GM12878 (cell line): Measurements from ENCODE around the gene RPL36.

Experiments used
- CTCF ChIP-seq, 3 experiments: IDR thresholded peaks in 2 of 3; conservative IDR thresholded peaks in 1 of 3; 2 replicates each; pipeline ENCODE4 v1.5.1; 2011; ENCODE audit warnings: low read depth in 3 of 3, low read length in 3 of 3, mild to moderate bottlenecking in 3 of 3, control low read depth in 2 of 3, moderate library complexity in 2 of 3, inconsistent platforms in 1 of 3, mixed read lengths in 1 of 3; ENCODE audit not compliant: control insufficient read depth in 2 of 3, insufficient read depth in 1 of 3; ENCODE audit errors: extremely low read depth in 1 of 3
- ESRRA ChIP-seq: IDR thresholded peaks from 2 replicates; pipeline ENCODE4 v1.6.1; 2012; ENCODE audit warnings: mild to moderate bottlenecking, low read length, improper control_type of control experiment
- FOXK2 ChIP-seq: fragments of 450-650 bp; IDR thresholded peaks from 2 replicates; pipeline ENCODE4 v1.6.1; 2017; ENCODE audit warnings: mild to moderate bottlenecking, moderate library complexity
- HCFC1 ChIP-seq: fragments of 150-350 bp; IDR thresholded peaks from 2 replicates; pipeline ENCODE4 v1.6.1; 2014; ENCODE audit warnings: low read length
- POLR2AphosphoS2 ChIP-seq: IDR thresholded peaks from 2 replicates; pipeline ENCODE4 v1.6.1; 2011; ENCODE audit warnings: low read depth, mild to moderate bottlenecking, low read length, improper control_type of control experiment, moderate library complexity
- POLR2AphosphoS5 ChIP-seq: IDR thresholded peaks from 2 replicates; pipeline ENCODE4 v1.6.1; 2011; ENCODE audit warnings: mild to moderate bottlenecking, low read length, inconsistent platforms
- RAD21 ChIP-seq: IDR thresholded peaks from 2 replicates; pipeline ENCODE4 v1.6.1; 2011; ENCODE audit warnings: mild to moderate bottlenecking, low read depth, low read length, moderate library complexity; ENCODE audit not compliant: insufficient read depth
- ZNF274 ChIP-seq: IDR thresholded peaks from one replicate; pipeline ENCODE4 v1.8.0; 2011; ENCODE audit not compliant: insufficient read length, insufficient read depth
- TF ChIP-seq, protein P1 (sequence below): fragments of 450-650 bp; IDR thresholded peaks from 2 replicates; pipeline ENCODE4 v1.6.1; 2018; ENCODE audit warnings: mild to moderate bottlenecking, low read depth, moderate library complexity; ENCODE audit not compliant: partially characterized antibody

DNA sequence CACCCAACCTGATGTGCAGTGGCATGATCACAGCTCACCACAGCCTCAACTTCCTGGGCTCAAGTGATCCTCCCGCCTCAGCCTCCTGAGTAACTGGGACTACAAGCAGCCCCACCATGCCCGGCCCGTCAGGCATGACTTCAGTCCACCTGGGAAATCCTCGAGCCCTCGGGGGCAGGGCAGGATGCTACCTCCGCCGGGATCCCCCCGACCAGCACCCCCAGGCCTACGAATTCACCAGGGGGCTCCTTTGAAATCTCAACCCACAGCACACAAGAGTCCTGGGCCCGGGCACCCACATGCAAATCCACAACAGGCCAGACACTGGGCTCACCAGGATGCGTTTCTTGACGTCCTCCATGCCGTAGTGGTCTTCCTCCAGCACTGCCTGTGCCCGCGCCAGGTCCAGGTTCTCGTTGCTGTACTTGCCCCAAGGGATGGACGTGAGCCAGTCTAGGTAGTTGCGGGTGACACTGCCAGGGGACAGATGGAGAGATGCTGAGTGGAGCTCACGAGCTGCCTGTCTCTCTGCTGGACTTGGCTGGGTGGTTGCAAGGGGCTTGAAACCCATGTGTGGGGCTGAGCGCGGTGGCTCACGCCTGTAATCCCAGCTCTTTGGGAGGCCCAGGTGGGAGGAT, 10.5 kb downstream of the RPL36 start:
- TF ChIP-seq FOXK2 (no peak), ZNF274 (no peak), HCFC1 (no peak), ESRRA (no peak), CTCF (IDR thresholded peaks at IDR 0.05 in 2 of 3, conservative IDR thresholded peaks at IDR 0.05 in 1 of 3; ENCODE audit: control insufficient read depth in 2 of 3, extremely low read depth in 1 of 3, insufficient read depth in 1 of 3, low read depth in 3 of 3, low read length in 3 of 3) (no peak), RAD21 (no peak), POLR2AphosphoS2 (no peak), POLR2AphosphoS5 (no peak)
- TF ChIP-seq, protein P1, sequence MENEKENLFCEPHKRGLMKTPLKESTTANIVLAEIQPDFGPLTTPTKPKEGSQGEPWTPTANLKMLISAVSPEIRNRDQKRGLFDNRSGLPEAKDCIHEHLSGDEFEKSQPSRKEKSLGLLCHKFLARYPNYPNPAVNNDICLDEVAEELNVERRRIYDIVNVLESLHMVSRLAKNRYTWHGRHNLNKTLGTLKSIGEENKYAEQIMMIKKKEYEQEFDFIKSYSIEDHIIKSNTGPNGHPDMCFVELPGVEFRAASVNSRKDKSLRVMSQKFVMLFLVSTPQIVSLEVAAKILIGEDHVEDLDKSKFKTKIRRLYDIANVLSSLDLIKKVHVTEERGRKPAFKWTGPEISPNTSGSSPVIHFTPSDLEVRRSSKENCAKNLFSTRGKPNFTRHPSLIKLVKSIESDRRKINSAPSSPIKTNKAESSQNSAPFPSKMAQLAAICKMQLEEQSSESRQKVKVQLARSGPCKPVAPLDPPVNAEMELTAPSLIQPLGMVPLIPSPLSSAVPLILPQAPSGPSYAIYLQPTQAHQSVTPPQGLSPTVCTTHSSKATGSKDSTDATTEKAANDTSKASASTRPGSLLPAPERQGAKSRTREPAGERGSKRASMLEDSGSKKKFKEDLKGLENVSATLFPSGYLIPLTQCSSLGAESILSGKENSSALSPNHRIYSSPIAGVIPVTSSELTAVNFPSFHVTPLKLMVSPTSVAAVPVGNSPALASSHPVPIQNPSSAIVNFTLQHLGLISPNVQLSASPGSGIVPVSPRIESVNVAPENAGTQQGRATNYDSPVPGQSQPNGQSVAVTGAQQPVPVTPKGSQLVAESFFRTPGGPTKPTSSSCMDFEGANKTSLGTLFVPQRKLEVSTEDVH = no peak
